ENCODE data around the gene IGF2BP1.

- TF ChIP-seq CTCF (IDR thresholded peaks at IDR 0.05; ENCODE audit: poor library complexity, severe bottlenecking) (no peak), POLR2AphosphoS5 (IDR thresholded peaks at IDR 0.05) (no peak), RAD21 (conservative IDR thresholded peaks at IDR 0.05) (no peak), EP300 (conservative IDR thresholded peaks at IDR 0.05; ENCODE audit: poor library complexity, severe bottlenecking) (no peak), TAF1 (IDR thresholded peaks at IDR 0.05; ENCODE audit: low read depth) (no peak), EZH2 (IDR thresholded peaks at IDR 0.05; ENCODE audit: borderline replicate concordance, insufficient read depth, low read length, poor library complexity, severe bottlenecking) (no peak), MXI1 (conservative IDR thresholded peaks at IDR 0.05; ENCODE audit: poor library complexity, severe bottlenecking) (no peak)
Observed at GRCh38 chr17:49045376-49045775, 48.2 kb downstream of the IGF2BP1 start.

Data from neural cell (in vitro differentiated cells).